PC-9 (cell line): Measurements from ENCODE around the gene F7. TPM values are rescaled to one million over a fixed set of nuclear protein-coding genes. Genes with fewer than 3 reads are reported as not detected.

Experiments
- BruUV-seq: library from RNA; stranded (reverse); fragments of 400-500 nt; replicated peaks from 2 replicates; lab custom pipeline; 2021; lab: Mats Ljungman, UMichigan
- CTCF ChIA-PET: fragments of 300-600 bp; sonication (Branson Sonifier 250); formaldehyde crosslinking; loops from one replicate; lab custom pipeline; 2022; ENCODE audit warnings: antibody characterized with exemption; lab: Charles Lee
- POLR2A ChIA-PET: fragments of 300-600 bp; sonication (Branson Sonifier 250); formaldehyde crosslinking; loops from one replicate; lab custom pipeline; 2022; ENCODE audit warnings: antibody characterized with exemption; ENCODE audit not compliant: unreplicated experiment; lab: Charles Lee
- DNase-seq, 2 experiments: peaks; one replicate each; pipeline versions ENCODE4 v3.0.0 to v3.0.0-alpha.2; 2015 to 2022; ENCODE audit warnings: mixed read lengths in 1 of 2
- H2AFZ ChIP-seq: fragments of 200-600 bp; sonication (generic); 2 replicates; pipeline ENCODE4 v1.8.1; 2017; ENCODE audit warnings: antibody characterized with exemption
- H3F3A ChIP-seq: fragments of 200-600 bp; sonication (generic); 2 replicates; pipeline ENCODE4 v1.8.1; 2017; ENCODE audit warnings: antibody characterized with exemption, mild to moderate bottlenecking, low read depth; ENCODE audit not compliant: insufficient read depth
- H3K27ac ChIP-seq: fragments of 200-600 bp; sonication (generic); 2 replicates; pipeline ENCODE4 v1.6.1; 2016; ENCODE audit warnings: mixed run types
- H3K27me3 ChIP-seq: fragments of 200-600 bp; sonication (generic); 2 replicates; pipeline ENCODE4 v1.6.1; 2016; ENCODE audit warnings: low read depth, mixed run types; ENCODE audit not compliant: insufficient read depth
- H3K36me3 ChIP-seq: fragments of 200-600 bp; sonication (generic); 2 replicates; pipeline ENCODE4 v1.6.1; 2016; ENCODE audit warnings: low read depth, mixed run types
- H3K4me1 ChIP-seq: fragments of 200-600 bp; sonication (generic); replicated peaks from 2 replicates; pipeline ENCODE4 v1.6.1; 2016; ENCODE audit warnings: mixed run types; ENCODE audit not compliant: insufficient read depth
- H3K4me2 ChIP-seq: fragments of 200-600 bp; sonication (generic); 2 replicates; pipeline ENCODE4 v1.6.1; 2017; ENCODE audit warnings: mixed run types
- H3K4me3 ChIP-seq: fragments of 200-600 bp; sonication (generic); 2 replicates; pipeline ENCODE4 v1.6.1; 2016; ENCODE audit warnings: mixed run types
- H3K79me2 ChIP-seq: fragments of 200-600 bp; sonication (generic); 2 replicates; pipeline ENCODE4 v1.6.1; 2017; ENCODE audit warnings: low read depth, mixed run types
- H3K9me2 ChIP-seq: fragments of 200-600 bp; sonication (generic); 2 replicates; pipeline ENCODE4 v1.8.1; 2017; ENCODE audit warnings: mild to moderate bottlenecking; ENCODE audit not compliant: insufficient read depth
- H3K9me3 ChIP-seq: fragments of 200-600 bp; sonication (generic); 2 replicates; pipeline ENCODE4 v1.8.1; 2016; ENCODE audit warnings: low read depth; ENCODE audit not compliant: insufficient read depth
- H4K20me1 ChIP-seq: fragments of 200-600 bp; sonication (generic); 2 replicates; pipeline ENCODE4 v1.8.1; 2017; ENCODE audit not compliant: insufficient read depth
- CTCF ChIP-seq: fragments of 200-600 bp; sonication (generic); conservative IDR thresholded peaks from 2 replicates; pipeline ENCODE4 v1.6.1; 2017; ENCODE audit warnings: mixed run types, antibody characterized with exemption, mild to moderate bottlenecking, moderate library complexity
- EZH2 ChIP-seq: fragments of 200-600 bp; sonication (generic); IDR thresholded peaks from 2 replicates; pipeline ENCODE4 v1.8.0; 2017; ENCODE audit warnings: antibody characterized with exemption, low read depth
- intact Hi-C: fragments of 100-400 bp; cut with micrococcal nuclease; formaldehyde crosslinking; loops from one replicate; pipeline ENCODE4 v1.10.0; 2022; ENCODE audit not compliant: unreplicated experiment
- total RNA-seq: library from RNA; stranded (reverse); gene quantifications from 2 replicates; pipeline ENCODE4 v1.2.3, GENCODE V29; 2021

F7 gene
- total RNA-seq, 1 experiment from 2014 or later, result not detected

- H4K20me1 ChIP-seq, result no peaks in the 10 kb centered on the region
- no peak for DNase-seq
- H3K36me3 ChIP-seq, result no peaks in the 10 kb centered on the region
- no peak overlapping the region for H3K27ac ChIP-seq
- no peaks in the 10 kb centered on the region for H3K9me3 ChIP-seq
- intact Hi-C loops, result no loop called here
- CTCF ChIA-PET, result no interaction called here
- H3F3A ChIP-seq, result no peaks in the 10 kb centered on the region
- H3K4me1 ChIP-seq, result no peaks in the 10 kb centered on the region
- no peak overlapping the region for H3K4me2 ChIP-seq
- TF ChIP-seq CTCF (no peak), EZH2 (no peak)
- POLR2A ChIA-PET, result no interaction called here
- no peaks in the 10 kb centered on the region for H3K27me3 ChIP-seq
- H2AFZ ChIP-seq, result no peak overlapping the region
- H3K9me2 ChIP-seq, result no peaks in the 10 kb centered on the region
- BruUV-seq, result no TSS peak
- no peak overlapping the region for H3K4me3 ChIP-seq
- H3K79me2 ChIP-seq, result no peaks in the 10 kb centered on the region
These were observed 33.2 kb upstream of the F7 start for GRCh38 chr13:113072376-113072775.

DNA sequence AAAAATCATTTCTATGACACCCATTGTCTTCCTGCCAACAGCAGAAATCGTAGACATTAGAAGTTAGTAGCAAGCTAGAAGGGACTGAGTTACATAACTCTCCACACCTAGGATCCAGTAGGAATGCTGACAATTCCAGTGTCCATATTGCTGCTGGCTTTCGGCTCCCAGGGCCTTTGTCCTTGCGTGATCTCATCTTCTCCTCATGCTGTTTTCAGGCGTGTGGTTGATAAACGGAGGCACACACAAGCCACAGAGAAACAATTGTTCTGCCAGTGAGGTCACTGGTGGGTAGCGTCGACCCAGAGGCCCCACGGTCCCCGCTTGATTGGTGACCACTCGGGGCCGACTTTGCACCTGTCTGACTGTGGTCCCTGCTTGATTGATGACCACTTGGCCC lies 31.6 kb upstream of the F7 start:
- CTCF ChIA-PET, result no interaction called here
- TF ChIP-seq CTCF (no peak), EZH2 (no peak)
- no TSS peak for BruUV-seq
- Histone ChIP-seq H3K4me3 (no peak overlapping the region), H3K9me3 (no peaks in the 10 kb centered on the region), H3K9me2 (no peaks in the 10 kb centered on the region), H3F3A (no peaks in the 10 kb centered on the region), H4K20me1 (no peaks in the 10 kb centered on the region), H3K27me3 (no peaks in the 10 kb centered on the region), H3K27ac (no peak overlapping the region), H2AFZ (no peak overlapping the region), H3K36me3 (no peaks in the 10 kb centered on the region), H3K79me2 (no peaks in the 10 kb centered on the region), H3K4me1 (no peaks in the 10 kb centered on the region), H3K4me2 (no peak overlapping the region)
- POLR2A ChIA-PET, result no interaction called here
- intact Hi-C loops, result no loop called here
- DNase-seq, result no peak

GRCh38 chr13:113074401-113074800 lies 31.2 kb upstream of the F7 start:
- BruUV-seq, result no TSS peak
- H3F3A ChIP-seq, result no peaks in the 10 kb centered on the region
- H3K27ac ChIP-seq, result no peak overlapping the region
- H3K4me3 ChIP-seq, result no peak overlapping the region
- H4K20me1 ChIP-seq, result no peaks in the 10 kb centered on the region
- H3K4me2 ChIP-seq, result no peak overlapping the region
- no peaks in the 10 kb centered on the region for H3K36me3 ChIP-seq
- POLR2A ChIA-PET, result no interaction called here
- intact Hi-C loops, result no loop called here
- H2AFZ ChIP-seq, result no peak overlapping the region
- CTCF ChIA-PET, result interaction anchor here (0.7 kb wide), 1 partner anchor 168 kb away, joined by 7 read pairs; no protein-coding TSS in a partner anchor
- no peaks in the 10 kb centered on the region for H3K4me1 ChIP-seq
- DNase-seq, result no peak
- H3K9me2 ChIP-seq, result no peaks in the 10 kb centered on the region
- no peaks in the 10 kb centered on the region for H3K79me2 ChIP-seq
- no peak for TF ChIP-seq EZH2
- TF ChIP-seq CTCF, result no peak
- H3K9me3 ChIP-seq, result no peaks in the 10 kb centered on the region
- H3K27me3 ChIP-seq, result no peaks in the 10 kb centered on the region
